Caco-2 (cell line): ENCODE measurements around the gene CDK11A. TPM values are rescaled to one million over a fixed set of nuclear protein-coding genes. Genes with fewer than 3 reads are reported as not detected.
"Not testable (repeated sequence)": the region's sequence is repeated elsewhere in the genome, so short reads cannot be mapped to it uniquely, and the experiment has no call there.

Experiments used
- Bru-seq: library from RNA; stranded (reverse); fragments of 400-500 nt; gene quantifications from one replicate; lab custom pipeline; 2021; lab: Mats Ljungman, UMichigan
- BruChase-seq, 2 experiments: library from RNA; stranded (reverse); fragments of 400-500 nt; gene quantifications; one replicate each; lab custom pipeline; 2021; lab: Mats Ljungman, UMichigan
- BruUV-seq: library from RNA; stranded (reverse); fragments of 400-500 nt; replicated peaks from 2 replicates; lab custom pipeline; 2021; lab: Mats Ljungman, UMichigan
- CTCF ChIA-PET: fragments of 300-600 bp; sonication (Branson Sonifier 250); formaldehyde crosslinking; loops from one replicate; lab custom pipeline; 2022; ENCODE audit warnings: antibody characterized with exemption; lab: Charles Lee
- POLR2A ChIA-PET: fragments of 300-600 bp; sonication (Branson Sonifier 250); formaldehyde crosslinking; loops from one replicate; lab custom pipeline; 2022; ENCODE audit warnings: antibody characterized with exemption; lab: Charles Lee
- DNase-seq, 2 experiments: peaks; one replicate each; pipeline versions ENCODE4 v3.0.0 to v3.0.0-alpha.2; 2020 to 2022
- H3K27me3 ChIP-seq: replicated peaks from 2 replicates; pipeline ENCODE4 v1.6.0; 2011; ENCODE audit warnings: low read length; ENCODE audit not compliant: control insufficient read depth, insufficient read depth
- H3K36me3 ChIP-seq: 2 replicates; pipeline ENCODE4 v1.5.1; 2011; ENCODE audit warnings: low read length; ENCODE audit not compliant: control insufficient read depth, insufficient read depth
- H3K4me1 ChIP-seq: fragments of 250-450 bp; sonication (Bioruptor Pico); 2 replicates; pipeline ENCODE4 v1.5.1; 2020; ENCODE audit warnings: mild to moderate bottlenecking
- H3K4me3 ChIP-seq: 2 replicates; pipeline ENCODE4 v1.5.1; 2011; ENCODE audit warnings: low read depth, mild to moderate bottlenecking, control low read depth, low read length
- H3K9me3 ChIP-seq: fragments of 250-450 bp; sonication (Bioruptor Pico); 2 replicates; pipeline ENCODE4 v1.5.1; 2020; ENCODE audit warnings: mild to moderate bottlenecking, moderate library complexity
- H3K27ac Mint-ChIP-seq: one replicate; pipeline ENCODE4 v1.8.0; 2022; ENCODE audit warnings: mixed read lengths; ENCODE audit not compliant: unreplicated experiment
- H3K27me3 Mint-ChIP-seq: one replicate; pipeline ENCODE4 v1.8.0; 2022; ENCODE audit warnings: mixed read lengths; ENCODE audit not compliant: insufficient read depth, unreplicated experiment
- H3K36me3 Mint-ChIP-seq: one replicate; pipeline ENCODE4 v1.8.0; 2022; ENCODE audit warnings: mild to moderate bottlenecking, mixed read lengths; ENCODE audit not compliant: insufficient read depth, unreplicated experiment
- H3K4me1 Mint-ChIP-seq: one replicate; pipeline ENCODE4 v1.8.0; 2022; ENCODE audit warnings: low read depth, mixed read lengths; ENCODE audit not compliant: unreplicated experiment
- H3K4me3 Mint-ChIP-seq: one replicate; pipeline ENCODE4 v1.8.0; 2022; ENCODE audit warnings: mild to moderate bottlenecking, moderate library complexity, mixed read lengths; ENCODE audit not compliant: unreplicated experiment
- H3K9me3 Mint-ChIP-seq: one replicate; pipeline ENCODE4 v1.8.0; 2022; ENCODE audit warnings: mixed read lengths; ENCODE audit not compliant: unreplicated experiment
- intact Hi-C: fragments of 100-400 bp; cut with micrococcal nuclease; formaldehyde crosslinking; loops from one replicate; pipeline ENCODE4 v1.10.0; 2022; ENCODE audit not compliant: unreplicated experiment
- long read RNA-seq: library from polyadenylated mRNA; stranded (forward); transcript quantifications from one replicate; pipeline ENCODE4 v2.0.0, GENCODE V29; 2022
- total RNA-seq: library from RNA; stranded (reverse); gene quantifications from 2 replicates; pipeline ENCODE4 v1.2.3, GENCODE V29; 2022
- TF ChIP-seq, protein P1 (sequence below), 2 experiments: fragments of 200-600 bp in 1 of 2; IDR thresholded peaks; 1 replicate in 1 of 2; 2 replicates in 1 of 2; pipeline versions ENCODE4 v1.5.1 to v1.8.0; 2011 to 2022; ENCODE audit warnings: antibody characterized with exemption in 1 of 2, control low read depth in 1 of 2, inconsistent platforms in 1 of 2, low read depth in 1 of 2, low read length in 1 of 2, mild to moderate bottlenecking in 1 of 2, moderate library complexity in 1 of 2; ENCODE audit not compliant: insufficient read depth in 1 of 2, severe bottlenecking in 1 of 2, unreplicated experiment in 1 of 2

The CDK11A gene
- total RNA-seq, result 49.6 and 53.7 TPM in 2 replicates
- Bru-seq, nascent RNA, result percentile 77 among the genes with signal in this experiment
- percentile 85 among the genes with signal in this experiment for BruChase-seq, experiment 1, labeled RNA remaining after a 2-hour chase
- percentile 93 among the genes with signal in this experiment for BruChase-seq, experiment 2, labeled RNA remaining after a 6-hour chase
- long read RNA-seq, partial matches to known transcripts, result 2 of 14 reads
- long read RNA-seq, other reads (novel, unspliced or antisense), result 10 of 14 reads

DNA sequence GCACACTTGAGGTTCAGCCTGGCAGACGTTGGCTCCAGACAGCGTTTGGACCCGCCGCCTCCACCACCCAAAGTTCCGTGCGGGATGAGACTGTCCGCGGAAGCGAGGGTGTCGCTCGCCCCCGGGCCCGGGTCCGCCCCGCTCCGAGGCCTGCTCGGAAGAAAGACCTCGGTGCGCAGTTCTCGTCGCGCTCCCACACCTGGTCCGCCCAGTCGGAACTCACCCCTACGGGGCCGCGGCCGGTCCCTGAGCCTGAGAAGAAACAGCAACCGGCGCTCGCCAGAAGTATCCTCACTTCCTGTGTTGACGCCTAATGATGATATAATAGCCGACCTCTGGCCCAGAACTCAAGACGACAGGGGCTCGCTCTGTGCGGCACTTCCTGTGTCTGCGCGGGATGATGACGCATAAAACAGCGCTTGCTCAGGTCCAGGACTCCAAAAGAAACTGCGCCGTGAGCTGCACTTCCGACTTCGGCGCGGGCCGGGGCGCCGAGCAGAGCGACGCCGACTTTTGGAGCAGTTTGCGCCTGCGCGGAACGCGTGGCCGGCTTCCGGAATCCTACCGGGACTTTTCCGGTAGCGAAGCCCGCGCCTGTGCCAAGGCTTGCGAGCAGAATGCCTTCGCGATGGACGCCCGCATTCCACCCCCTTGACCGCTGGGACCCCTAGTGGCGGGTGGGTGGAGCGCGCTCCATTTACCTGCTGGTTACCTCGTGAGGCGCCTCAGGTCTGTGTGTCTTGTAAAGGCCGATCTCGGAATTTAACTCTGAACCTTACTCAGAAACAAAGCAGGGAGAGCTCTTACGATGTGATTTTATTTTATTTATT lies at the start of gene CDK11A:
Gene CDK11A (minus strand): TSS at position 323 of the 830 bp plus-strand sequence. CDS start 1,539 bp downstream, outside the sequence.
- DNase-seq, result peak; percentile 96 to 99
- H3K27me3 ChIP-seq, H3K9me3 Mint-ChIP-seq, H3K36me3 ChIP-seq, H3K27me3 Mint-ChIP-seq, intact Hi-C loops, CTCF ChIA-PET, BruUV-seq, H3K4me1 ChIP-seq, H3K4me1 Mint-ChIP-seq, H3K9me3 ChIP-seq: not testable (repeated sequence)
- H3K27ac Mint-ChIP-seq, result peak within 1 kb of the TSS; percentile 93
- H3K36me3 Mint-ChIP-seq, result peaks cover 36% of the 10 kb centered on the region
- H3K4me3 Mint-ChIP-seq, result peak within 1 kb of the TSS; percentile 84
- H3K4me3 ChIP-seq, result peak within 1 kb of the TSS; percentile 36
- POLR2A ChIA-PET, result interaction anchor here (1.0 kb wide), 2 partner anchors 53 to 349 kb away, joined by 4 to 11 read pairs; partner anchors contain the start of gene AURKAIP1
- TF ChIP-seq, protein P1, sequence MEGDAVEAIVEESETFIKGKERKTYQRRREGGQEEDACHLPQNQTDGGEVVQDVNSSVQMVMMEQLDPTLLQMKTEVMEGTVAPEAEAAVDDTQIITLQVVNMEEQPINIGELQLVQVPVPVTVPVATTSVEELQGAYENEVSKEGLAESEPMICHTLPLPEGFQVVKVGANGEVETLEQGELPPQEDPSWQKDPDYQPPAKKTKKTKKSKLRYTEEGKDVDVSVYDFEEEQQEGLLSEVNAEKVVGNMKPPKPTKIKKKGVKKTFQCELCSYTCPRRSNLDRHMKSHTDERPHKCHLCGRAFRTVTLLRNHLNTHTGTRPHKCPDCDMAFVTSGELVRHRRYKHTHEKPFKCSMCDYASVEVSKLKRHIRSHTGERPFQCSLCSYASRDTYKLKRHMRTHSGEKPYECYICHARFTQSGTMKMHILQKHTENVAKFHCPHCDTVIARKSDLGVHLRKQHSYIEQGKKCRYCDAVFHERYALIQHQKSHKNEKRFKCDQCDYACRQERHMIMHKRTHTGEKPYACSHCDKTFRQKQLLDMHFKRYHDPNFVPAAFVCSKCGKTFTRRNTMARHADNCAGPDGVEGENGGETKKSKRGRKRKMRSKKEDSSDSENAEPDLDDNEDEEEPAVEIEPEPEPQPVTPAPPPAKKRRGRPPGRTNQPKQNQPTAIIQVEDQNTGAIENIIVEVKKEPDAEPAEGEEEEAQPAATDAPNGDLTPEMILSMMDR (IDR thresholded peaks at IDR 0.05; ENCODE audit: insufficient read depth in 1 of 2, low read depth in 1 of 2, low read length in 1 of 2, severe bottlenecking in 1 of 2, unreplicated experiment in 1 of 2), result peak; percentile 11 to 23

DNA sequence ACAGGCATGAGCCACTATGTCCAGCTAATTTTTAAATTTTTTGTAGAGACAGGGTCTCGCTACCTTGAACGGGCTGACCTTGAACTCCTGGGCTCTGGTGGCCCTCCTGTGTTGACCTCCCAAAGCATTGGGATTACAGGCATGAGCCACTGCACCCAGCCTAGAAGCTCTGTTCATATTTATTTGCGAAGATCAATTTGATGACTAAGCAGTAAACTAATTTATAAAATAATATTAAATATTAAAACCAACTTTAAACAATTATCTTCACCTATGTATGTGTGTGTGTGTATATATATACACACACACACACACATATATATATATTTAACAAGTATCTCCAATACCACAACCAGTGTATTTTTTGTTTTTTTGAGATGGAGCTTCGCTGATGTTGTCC lies 49.7 kb upstream of the CDK11A start:
- TF ChIP-seq, protein P1 (IDR thresholded peaks at IDR 0.05; ENCODE audit: insufficient read depth in 1 of 2, low read depth in 1 of 2, low read length in 1 of 2, severe bottlenecking in 1 of 2, unreplicated experiment in 1 of 2), result no peak
- H3K9me3 Mint-ChIP-seq, result no peaks in the 10 kb centered on the region
- no peaks in the 10 kb centered on the region; the same call in 1 of the 2 replicates for H3K36me3 ChIP-seq
- CTCF ChIA-PET, result no interaction called here
- H3K27me3 ChIP-seq, result no peaks in the 10 kb centered on the region
- peaks cover 5% of the 10 kb centered on the region for H3K4me1 ChIP-seq
- BruUV-seq, result no TSS peak
- H3K4me3 Mint-ChIP-seq, result no peak overlapping the region
- POLR2A ChIA-PET, result no interaction called here
- peaks cover 46% of the 10 kb centered on the region for H3K36me3 Mint-ChIP-seq
- intact Hi-C loops, result no loop called here
- no peak overlapping the region for H3K4me3 ChIP-seq
- no peak for DNase-seq
- H3K27me3 Mint-ChIP-seq, result no peaks in the 10 kb centered on the region
- no peak overlapping the region for H3K27ac Mint-ChIP-seq
- H3K9me3 ChIP-seq, result peaks cover 9% of the 10 kb centered on the region; the same call in 1 of the 2 replicates
- peaks cover 18% of the 10 kb centered on the region for H3K4me1 Mint-ChIP-seq

DNA sequence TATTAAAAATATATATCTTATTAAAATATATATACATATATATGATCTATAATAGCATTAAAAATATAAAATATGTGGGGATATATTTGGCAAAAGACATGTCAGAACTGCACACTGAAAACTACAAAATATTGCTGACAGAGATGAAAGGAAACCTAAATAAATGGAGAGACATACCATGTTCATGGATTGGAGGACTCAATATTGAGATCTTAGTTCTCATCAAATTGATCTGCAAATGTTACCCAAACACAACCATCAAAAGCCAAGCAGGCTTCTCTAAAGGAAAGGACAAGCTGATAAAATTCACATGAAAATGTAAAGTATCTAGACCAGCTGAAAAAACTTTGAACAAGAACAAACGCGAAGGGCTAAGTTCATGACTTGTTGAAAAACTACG lies 46.9 kb upstream of the CDK11A start:
- Mint-ChIP-seq H3K27me3 (no peaks in the 10 kb centered on the region), H3K4me3 (no peak overlapping the region), H3K27ac (no peak overlapping the region), H3K36me3 (peaks cover 58% of the 10 kb centered on the region), H3K9me3 (no peaks in the 10 kb centered on the region), H3K4me1 (peaks cover 11% of the 10 kb centered on the region)
- POLR2A ChIA-PET, result no interaction called here
- no peaks in the 10 kb centered on the region; the same call in 1 of the 2 replicates for H3K36me3 ChIP-seq
- BruUV-seq, result no TSS peak
- DNase-seq, result no peak
- no peaks in the 10 kb centered on the region for H3K27me3 ChIP-seq
- intact Hi-C loops, result no loop called here
- CTCF ChIA-PET, result no interaction called here
- TF ChIP-seq, protein P1 (IDR thresholded peaks at IDR 0.05; ENCODE audit: insufficient read depth in 1 of 2, low read depth in 1 of 2, low read length in 1 of 2, severe bottlenecking in 1 of 2, unreplicated experiment in 1 of 2), result no peak
- peaks cover 7% of the 10 kb centered on the region; the same call in 1 of the 2 replicates for H3K9me3 ChIP-seq
- H3K4me1 ChIP-seq, result no peaks in the 10 kb centered on the region
- H3K4me3 ChIP-seq, result no peak overlapping the region
